NCI-H1105 treated with DMSO at 0.1 percent for 48 hours (cell line): ENCODE measurements around the gene DNAH7.
"Not testable (repeated sequence)": the region's sequence is repeated elsewhere in the genome, so short reads cannot be mapped to it uniquely, and the experiment has no call there.

ENCODE experiments used
- DNase-seq: peaks from one replicate; lab custom pipeline; 2025; lab: John Stamatoyannopoulos, UW

The DNAH7 gene

DNA sequence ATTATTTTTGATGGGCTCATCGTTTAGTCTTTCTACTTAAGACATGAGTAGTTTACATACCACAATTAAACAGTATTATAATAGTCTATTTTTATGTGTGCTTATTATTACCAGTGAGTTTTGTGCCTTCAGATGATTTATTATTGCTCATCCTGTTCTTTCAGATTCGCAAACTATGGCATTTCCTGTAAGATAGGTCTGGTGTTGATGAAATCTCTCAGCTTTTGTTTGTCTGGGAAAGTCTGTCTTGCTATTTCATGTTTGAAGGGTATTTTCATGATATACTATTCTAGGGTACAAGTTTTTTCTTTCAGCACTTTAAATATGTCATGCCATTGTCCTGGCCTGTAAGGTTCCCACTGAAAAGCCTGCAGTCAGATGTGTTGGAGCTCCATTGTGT lies 101.3 kb downstream of the DNAH7 start:
- no peak for DNase-seq

DNA sequence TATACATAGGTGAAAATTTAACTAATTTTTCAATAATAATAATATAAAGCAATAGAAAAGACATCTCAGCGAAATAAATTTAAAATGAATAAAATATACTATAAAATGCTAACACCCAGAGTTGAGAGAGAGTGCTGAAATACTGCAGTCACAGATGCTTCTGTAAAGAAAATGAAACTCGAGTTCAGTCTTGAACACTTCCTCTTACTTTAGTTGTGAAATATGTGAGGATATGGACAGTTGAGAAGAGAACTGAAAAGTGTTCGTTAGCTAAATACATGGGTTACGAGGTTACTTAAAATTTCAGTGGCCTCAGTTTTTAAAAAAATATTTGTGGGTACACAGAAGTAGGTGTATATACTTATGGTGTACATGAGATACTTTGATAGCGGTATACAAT lies 106.8 kb downstream of the DNAH7 start:
- no peak for DNase-seq

DNA sequence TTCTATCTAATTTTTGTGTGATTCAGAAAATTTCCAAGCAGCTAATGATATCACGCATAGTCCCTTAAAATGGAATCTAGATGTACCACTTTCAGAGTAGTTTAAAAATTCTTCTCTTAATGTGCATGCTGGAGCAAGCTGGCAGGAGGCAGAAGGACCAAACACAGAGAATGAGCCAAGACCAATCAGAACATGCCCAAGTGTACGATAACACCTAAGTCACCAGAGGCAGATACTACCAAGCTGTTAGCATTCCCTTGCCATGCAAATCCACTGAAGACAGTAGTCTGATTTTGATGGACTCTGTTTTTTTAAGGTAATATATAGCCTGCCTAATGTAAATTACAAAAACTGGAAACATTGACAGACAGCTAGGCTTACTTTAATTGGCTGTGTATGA lies 109.3 kb downstream of the DNAH7 start:
- no peak for DNase-seq

DNA sequence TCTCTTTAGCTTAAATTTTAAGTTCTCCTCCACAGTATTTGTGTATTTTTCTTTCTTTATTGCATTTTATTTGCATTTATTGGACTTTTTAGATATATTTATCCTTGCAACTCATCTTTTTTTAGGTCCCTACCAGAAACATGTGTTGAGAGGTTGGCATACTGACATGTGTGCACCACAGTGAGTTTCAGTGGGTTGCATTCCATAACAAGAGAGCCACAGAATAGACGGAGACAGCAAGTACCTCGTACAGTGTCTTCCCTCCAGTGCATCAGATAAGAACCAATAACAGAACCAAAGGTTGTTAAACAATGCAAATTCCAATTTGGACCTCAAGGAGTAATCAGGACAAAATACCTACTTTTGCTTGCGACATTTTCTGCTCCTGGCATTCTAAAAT lies 111.9 kb downstream of the DNAH7 start:
- no peak for DNase-seq

DNA sequence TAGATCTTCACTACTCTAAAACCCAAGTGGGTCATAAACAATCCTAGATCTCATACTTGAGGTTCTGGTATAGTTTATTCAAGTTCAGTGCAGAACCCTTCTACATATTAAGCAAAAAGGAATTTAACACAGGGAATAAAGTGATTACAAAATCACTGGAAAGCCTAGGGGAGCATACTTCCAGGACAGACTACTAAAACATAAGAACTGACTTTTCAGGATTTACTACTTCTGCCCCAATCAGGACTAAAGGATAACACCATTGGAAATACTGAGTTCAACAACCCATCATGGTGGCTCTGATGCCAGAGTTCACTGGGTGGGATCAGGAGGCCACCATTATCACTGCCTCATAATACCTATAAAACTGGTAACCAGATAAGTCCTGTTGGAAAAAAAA lies 123.6 kb downstream of the DNAH7 start:
- DNase-seq = no peak

DNA sequence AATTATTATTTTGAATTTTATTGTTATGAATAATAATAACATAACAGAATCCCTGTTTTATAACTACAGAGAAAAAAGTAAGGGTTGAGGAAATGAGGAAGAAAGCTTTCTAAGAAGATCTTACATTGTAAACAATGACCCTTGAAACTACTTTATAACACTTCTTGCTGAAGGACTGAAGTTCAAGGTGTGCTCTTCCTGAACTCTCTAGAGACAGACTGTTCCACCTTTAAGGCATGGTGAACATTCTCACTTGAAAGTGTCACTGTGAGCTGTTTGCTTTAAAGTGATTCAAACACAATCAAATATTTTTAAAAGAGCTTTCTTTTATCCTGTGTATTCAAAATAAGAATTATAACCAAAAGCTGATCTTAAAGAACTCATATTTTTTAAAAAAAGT lies 131.5 kb downstream of the DNAH7 start:
- DNase-seq = no peak

DNA sequence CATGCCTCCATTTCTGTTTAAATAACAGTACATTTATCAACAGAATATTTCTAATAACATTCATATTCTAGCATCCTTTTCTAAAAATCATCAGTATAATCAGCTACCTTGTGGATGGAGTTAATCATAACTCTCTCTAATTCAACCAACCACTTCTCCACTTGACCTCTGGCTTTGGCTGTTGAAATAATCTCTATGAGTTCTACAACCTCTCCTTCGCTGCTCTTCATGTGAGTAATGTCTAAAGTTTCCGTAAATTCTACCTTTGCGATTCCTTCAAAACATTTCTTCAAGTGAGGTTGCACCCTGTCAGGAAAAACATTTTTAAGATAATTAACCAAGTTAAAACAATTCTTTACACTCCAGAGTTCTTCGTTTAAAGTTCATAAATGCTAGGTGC lies 134.2 kb downstream of the DNAH7 start:
- DNase-seq = no peak

DNA sequence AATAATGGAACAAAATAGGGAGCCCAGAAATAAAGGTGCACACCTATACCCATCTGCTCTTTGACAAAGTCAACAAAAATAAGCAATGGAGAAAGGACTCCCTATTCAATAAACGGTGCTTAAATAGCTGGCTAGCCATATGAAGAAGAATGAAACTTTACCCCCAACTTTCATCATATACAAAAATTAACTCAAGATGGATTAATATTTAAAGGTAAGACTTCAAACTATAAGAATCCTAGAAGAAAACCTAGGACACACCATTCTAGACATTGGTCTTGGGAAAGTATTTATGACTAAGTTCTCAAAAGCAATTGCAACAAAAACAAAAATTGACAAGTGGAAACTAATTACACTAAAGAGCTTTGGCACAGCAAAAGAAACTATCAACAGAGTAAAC lies 139.1 kb downstream of the DNAH7 start:
- DNase-seq = no peak

DNA sequence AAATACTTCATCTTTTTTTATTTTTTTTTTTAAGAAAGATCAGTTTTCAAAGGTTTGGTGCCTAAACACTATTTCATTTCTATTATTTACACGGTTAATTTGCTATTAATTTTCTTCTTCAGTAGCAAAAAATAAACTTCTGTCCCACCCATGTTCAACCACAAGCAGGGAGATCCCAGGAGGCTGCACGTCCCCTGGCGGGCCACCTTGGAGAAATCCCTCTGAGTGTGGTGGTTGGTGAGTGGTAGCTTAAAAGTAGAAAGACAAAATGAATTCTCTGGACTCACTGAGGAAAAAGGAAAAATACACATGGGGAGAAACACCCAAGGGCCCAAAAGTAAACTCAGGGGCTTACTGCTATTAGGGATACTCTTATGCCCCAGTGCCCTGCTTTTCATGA lies 143.5 kb downstream of the DNAH7 start:
- no peak for DNase-seq

DNA sequence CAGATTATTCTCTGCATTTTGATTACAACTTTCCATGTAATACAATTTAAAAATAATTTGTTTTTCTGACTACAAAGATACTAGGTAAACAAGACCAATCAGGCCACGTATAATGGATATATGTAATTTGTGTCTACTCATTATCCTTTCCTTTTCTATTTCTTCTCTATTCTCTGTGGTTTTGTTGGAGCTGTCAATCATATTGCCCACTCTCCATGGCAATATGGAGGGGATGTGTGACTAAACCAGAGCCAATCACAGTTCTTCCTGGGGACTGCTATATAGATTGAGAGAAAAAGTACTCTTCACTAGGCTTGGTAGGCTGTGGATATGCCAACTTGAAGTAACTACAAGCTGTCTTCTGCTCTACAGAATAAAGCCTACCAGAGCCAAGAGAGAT lies 144.7 kb downstream of the DNAH7 start:
- no peak for DNase-seq

DNA sequence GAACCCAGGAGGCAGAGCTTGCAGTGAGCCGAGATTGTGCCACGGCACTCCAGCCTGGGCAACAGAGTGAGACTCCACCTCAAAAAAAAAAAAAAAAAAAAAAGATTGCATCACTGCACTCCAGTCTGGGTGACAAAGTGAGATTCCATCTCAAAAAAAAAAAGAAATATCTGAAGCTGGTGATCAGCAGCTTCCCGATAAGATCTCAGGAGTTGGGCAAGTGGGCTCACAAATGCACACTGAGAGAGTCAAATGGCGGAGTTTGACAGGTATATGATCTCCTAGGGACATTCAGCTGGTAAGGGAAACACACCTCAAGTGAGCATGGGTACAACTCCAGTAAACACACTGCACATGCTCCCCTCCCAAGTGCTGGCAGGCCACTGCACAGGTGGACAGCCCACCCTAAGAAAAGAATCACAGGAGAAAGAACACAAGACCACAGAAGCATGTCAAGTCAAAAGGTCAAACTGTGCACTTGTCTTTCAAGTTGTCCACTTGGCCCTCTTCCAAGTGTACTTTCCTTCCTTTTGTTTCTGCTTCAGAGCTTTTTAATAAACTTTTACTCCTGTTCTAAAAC lies 151.5 kb downstream of the DNAH7 start:
- DNase-seq = not testable (repeated sequence)

DNA sequence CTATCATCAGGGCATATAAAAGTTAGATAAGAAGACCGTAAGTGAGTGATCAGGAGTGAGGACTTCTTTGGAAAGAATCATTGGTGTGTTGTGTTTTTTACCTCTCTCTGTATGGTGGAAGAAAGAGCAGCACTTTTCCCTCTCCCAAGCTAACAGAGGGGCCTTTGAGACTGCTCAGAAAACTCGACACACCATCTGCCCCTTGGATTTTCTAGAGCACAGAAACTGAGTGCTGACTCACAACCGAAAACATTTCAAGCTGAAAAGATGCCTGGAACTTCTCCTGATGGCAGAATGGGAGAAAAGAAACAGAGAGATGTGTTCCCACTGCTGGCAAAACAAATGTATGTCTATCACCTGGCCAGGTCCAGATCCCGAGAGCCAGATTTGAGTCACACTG lies 156.6 kb downstream of the DNAH7 start:
- no peak for DNase-seq

DNA sequence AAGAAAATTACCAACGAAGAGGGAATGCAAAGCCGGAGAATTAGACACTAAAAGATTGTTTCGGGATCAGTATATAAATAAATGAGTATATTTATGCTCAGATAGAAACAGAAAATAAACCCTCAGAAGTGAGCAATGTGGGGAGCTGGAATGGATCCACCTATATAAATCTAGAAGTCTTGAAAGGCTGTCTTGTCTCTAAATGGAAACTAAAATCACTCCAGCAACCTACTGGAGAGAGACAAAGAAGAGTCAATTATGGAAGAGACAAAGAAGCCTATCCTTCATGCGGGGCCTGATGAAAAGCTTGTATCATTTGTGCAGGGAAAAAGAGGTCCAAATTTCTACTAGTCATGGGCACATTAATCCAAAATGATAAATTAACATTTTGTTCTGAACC lies 158.1 kb downstream of the DNAH7 start:
- no peak for DNase-seq

DNA sequence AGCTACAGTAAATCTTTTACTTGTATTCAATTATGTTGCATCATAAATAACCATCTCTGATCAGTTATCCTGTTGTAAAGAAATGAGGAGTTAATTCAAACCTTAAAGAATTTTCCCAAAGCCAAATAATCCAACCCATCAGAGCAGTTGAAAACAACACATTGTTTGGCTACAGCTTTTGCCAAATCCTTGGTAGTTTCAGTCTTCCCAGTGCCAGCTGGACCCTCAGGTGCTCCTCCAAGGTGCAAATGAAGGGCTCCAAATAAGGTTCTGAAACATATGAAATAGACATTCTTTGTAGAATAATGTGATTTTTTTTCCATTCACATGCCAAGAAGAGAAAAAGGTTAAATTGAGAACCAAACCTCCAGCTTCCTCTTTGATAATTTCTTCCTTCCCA lies 158.7 kb downstream of the DNAH7 start:
- DNase-seq = no peak

DNA sequence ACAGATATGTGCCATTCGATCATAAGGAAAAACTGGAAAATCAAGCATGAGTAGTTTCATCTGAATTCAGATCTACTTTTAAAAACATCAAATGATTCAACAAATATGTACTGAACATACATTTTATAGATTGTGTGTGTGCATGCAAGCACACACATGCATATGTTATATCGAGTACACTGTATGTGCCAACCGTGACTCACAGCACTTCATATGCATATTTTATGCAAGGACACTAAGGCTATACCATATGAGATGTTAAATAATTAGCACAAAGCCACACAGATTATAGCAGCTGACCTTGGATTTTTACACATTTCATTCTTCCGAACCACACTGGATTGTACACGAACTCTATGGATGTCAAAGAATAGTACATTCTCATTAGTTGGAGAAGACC lies 161.2 kb downstream of the DNAH7 start:
- DNase-seq = no peak

DNA sequence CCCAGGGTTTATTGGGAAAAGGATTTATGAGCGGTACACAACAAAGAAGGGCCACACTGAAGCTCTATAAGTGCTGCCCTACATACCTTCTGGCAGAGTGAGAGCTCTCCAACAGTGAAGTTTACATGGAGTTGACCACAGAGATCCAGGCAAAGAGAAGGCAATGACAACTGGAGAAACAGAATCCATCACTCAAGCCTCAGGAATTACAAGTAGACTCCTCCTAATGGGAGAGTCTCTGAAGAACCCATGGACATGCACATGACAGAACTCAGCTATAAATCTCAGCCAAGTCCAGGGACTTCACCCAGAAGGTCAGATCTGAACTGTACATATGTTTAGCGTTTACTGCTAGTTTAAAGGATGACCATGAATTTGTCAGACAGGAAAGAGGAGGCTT lies 164.7 kb downstream of the DNAH7 start:
- DNase-seq = no peak

DNA sequence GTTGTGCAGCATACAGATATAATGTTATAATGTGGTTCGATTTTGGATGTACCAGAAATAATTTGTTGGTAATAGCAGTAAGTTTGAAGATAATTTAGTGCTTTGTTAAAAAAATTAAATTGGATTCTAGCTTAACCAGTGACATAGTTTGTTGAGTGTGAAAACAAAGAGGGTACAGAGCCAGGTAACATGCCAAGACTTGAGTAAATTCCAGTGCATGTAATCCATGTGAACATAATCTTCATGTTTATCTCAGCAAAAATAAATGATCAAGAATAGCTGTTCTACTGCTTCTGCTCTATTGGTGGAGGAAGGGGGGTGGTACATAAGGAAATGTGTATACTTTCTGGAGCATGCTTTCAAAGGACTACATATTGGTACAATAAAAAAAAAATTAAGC lies 165.8 kb downstream of the DNAH7 start:
- DNase-seq = no peak

DNA sequence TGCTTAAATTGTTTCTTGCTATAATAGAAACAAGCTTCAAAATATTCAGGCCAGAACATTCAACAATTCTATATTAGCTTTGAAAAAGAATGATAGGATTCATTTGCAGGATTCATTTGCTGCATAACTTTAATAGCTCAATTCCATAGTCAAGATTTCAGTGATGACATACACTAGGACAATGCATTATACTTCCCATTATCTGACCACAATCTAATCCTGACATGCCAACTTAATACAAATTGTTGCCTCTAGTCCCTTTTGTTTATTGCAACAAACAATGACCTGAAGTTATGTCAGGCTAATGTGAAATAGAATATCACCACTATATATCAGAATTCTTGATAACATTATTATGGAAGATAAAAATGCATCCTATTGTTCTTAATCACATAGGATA lies 169.4 kb downstream of the DNAH7 start:
- DNase-seq = no peak

DNA sequence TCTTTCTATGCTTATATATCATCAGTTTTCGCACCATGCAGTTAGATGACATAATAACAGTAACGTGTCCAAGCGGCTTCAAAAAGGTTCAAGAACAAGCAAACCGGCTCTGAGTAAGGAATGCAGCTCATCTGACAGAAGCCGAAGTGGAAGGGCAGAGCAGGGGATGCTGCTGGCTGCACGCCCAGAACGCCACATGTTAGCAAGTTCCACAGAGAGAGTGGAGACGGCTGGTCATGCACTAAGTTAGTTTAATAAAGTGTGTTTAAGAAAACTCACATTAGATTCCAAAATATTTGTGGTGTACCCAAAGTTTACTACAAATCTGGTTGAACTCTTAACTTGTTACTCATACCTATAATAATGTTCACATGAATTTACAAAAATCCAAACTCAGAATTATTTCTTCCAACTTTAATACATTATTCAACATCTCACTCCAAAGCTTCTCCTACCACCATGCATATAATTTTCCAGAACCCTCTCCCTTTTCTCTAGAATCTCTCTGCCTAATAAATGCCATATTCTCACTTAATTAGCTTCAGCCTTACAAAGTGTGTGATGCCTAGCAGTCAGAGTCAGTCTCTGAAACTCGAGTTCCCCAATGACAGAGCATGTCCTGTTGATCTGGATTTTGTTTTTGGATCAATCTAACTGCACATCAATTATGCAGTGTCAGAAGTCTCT lies 170.0 kb downstream of the DNAH7 start:
- DNase-seq = peak; percentile 77

DNA sequence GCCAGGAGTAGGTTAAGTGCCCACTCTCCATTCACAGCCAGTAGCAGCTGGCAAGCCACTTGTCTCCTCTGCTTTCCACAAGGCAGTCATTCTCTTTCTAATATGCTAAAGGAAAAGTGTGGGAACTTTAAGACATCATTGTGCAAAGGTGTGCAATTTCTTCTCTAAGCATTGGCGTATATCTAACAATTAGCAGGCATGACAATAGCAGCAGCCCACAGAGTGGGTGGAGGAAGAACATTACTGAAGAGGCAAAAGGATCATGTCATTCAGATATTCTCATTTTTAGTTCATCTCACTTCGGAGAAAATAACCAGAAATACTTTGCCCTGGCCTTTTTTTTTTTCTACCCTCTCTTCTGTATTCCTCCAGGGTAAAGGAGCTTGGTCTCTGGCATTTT lies 177.6 kb downstream of the DNAH7 start:
- no peak for DNase-seq

DNA sequence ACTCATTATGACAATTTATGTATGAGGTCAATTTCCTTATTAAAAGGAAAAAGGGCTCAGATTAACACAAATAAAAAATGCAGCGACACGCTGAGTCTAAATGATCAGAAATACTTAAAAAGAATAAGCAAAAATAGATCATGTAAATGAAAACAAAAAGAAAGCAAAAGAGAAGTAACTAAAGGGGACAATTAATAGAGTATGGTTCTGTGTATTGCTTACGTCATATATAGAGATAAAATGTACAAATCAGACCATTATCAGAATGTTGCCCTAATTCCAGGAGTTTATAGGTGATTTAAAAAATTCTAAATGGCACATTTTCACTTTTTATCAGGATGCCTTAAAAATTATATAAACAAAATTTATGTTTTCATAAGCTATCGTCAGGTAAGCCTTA lies 189.5 kb downstream of the DNAH7 start:
- no peak for DNase-seq

DNA sequence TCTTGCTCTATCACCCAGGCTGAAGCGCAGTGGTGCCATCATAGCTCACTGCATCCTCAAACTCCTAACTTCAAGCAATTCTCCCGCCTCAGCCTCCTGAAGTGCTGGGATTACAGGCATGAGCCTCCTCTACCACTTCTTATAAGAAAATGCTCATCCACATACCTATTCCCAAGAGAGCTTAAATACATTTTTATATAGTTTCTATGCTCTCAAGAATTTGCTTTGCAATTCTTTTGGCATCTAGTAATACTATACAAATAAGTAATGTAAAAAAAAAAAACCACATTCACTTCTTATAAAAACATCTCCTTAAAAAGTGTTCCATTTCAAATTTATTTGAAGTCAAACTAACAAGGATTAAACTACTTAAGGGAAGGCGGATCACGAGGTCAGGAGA lies 197.3 kb downstream of the DNAH7 start:
- DNase-seq = no peak

DNA sequence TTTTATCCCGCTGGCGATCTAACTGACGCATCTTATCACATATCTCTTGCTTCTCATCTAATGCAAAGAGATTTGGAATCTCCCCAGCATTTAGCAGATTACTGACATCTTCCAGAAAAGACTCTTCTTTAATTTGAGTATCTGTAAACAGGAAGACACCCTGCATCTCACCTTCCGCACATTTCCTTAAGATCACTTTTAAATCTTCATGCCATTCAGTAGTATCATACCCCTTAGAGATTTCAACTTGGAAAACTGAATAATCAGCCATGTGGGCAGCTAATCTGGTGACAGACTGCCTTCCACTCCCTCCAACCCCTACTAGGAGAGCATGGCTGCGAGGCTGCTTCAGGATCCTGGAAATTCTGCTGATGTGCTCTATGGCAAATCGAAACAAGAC lies 204.3 kb downstream of the DNAH7 start:
- no peak for DNase-seq

DNA sequence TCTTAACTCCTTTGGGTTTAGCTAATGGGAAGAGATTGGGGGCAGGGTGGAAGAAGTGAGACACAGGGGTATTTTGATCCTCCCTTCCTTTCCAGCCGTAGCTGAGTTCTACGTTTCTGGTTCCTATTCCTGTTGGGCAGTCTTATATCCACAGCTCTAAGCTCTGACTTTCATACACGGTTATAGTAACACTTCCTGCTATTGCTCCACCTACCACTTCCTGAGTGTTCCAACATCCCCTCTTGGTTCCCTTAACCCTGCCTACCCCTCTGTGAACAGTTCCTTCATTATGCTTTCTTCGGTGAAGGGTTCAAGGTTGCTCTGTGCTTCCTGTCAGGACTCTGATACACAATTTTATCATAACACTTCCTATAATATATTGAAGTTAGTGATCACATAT lies 205.1 kb downstream of the DNAH7 start:
- DNase-seq = no peak
